Naive thymus-derived CD4-positive, alpha-beta T cell (primary cell): ENCODE measurements around the gene DNASE2. TPM values are rescaled to one million over a fixed set of nuclear protein-coding genes. Genes with fewer than 3 reads are reported as not detected.
"Not testable (repeated sequence)": the region's sequence is repeated elsewhere in the genome, so short reads cannot be mapped to it uniquely, and the experiment has no call there.

Source experiments
- ATAC-seq: fragments of 150-1000 bp; cut with Tn5 transposase; 2 replicates; pipeline ENCODE4 v1.10.0; 2021; ENCODE audit warnings: mild to moderate bottlenecking, moderate library complexity
- CTCF ChIA-PET: fragments of 350-600 bp; sonication (Branson Sonifier 250); formaldehyde crosslinking; loops from one replicate; lab custom pipeline; 2021; ENCODE audit warnings: antibody characterized with exemption; lab: Charles Lee
- POLR2A ChIA-PET: fragments of 350-600 bp; sonication (Branson Sonifier 250); formaldehyde crosslinking; loops from one replicate; lab custom pipeline; 2021; ENCODE audit warnings: antibody characterized with exemption, inconsistent platforms; lab: Charles Lee
- DNase-seq, 9 donors: peaks; one replicate each; pipeline versions ENCODE4 v3.0.0 to v3.0.0-alpha.2; 2020 to 2022; ENCODE audit warnings: mixed read lengths in 1 of 9
- H3K27ac ChIP-seq: one replicate; pipeline ENCODE4 v1.7.0; 2013; ENCODE audit warnings: mild to moderate bottlenecking, low read depth, low read length, moderate library complexity
- H3K27me3 ChIP-seq, 2 donors: one replicate each; pipeline ENCODE4 v1.7.0; 2013; ENCODE audit warnings: low read length in 2 of 2, mild to moderate bottlenecking in 2 of 2, moderate library complexity in 2 of 2; ENCODE audit not compliant: control insufficient read depth in 2 of 2, insufficient read depth in 2 of 2
- H3K36me3 ChIP-seq, 3 experiments: 1 replicate in 2 of 3; 2 replicates in 1 of 3; pipeline ENCODE4 v1.7.0; 2013; ENCODE audit warnings: low read length in 3 of 3, mild to moderate bottlenecking in 3 of 3, moderate library complexity in 1 of 3; ENCODE audit not compliant: insufficient read depth in 3 of 3, control insufficient read depth in 2 of 3
- H3K4me1 ChIP-seq, 2 donors: one replicate each; pipeline ENCODE4 v1.7.0; 2013; ENCODE audit warnings: low read length in 2 of 2, mild to moderate bottlenecking in 2 of 2, moderate library complexity in 1 of 2; ENCODE audit not compliant: control insufficient read depth in 2 of 2, insufficient read depth in 2 of 2
- H3K4me3 ChIP-seq: 2 replicates; pipeline ENCODE4 v1.7.0; 2013; ENCODE audit warnings: mild to moderate bottlenecking, low read length
- H3K9me3 ChIP-seq, 3 experiments: 1 replicate in 2 of 3; 2 replicates in 1 of 3; pipeline ENCODE4 v1.7.0; 2013; ENCODE audit warnings: low read length in 3 of 3; ENCODE audit not compliant: control insufficient read depth in 2 of 3
- H3K27ac Mint-ChIP-seq, 9 donors: one replicate each; pipeline ENCODE4 v1.8.0; 2020 to 2022; ENCODE audit warnings: mixed read lengths in 9 of 9, mild to moderate bottlenecking in 8 of 9, moderate library complexity in 5 of 9, inconsistent platforms in 2 of 9
- H3K27me3 Mint-ChIP-seq, 5 donors: one replicate each; pipeline ENCODE4 v1.8.0; 2021 to 2022; ENCODE audit warnings: mixed read lengths in 5 of 5, mild to moderate bottlenecking in 1 of 5
- H3K36me3 Mint-ChIP-seq, 5 donors: one replicate each; pipeline ENCODE4 v1.8.0; 2020 to 2022; ENCODE audit warnings: mixed read lengths in 5 of 5, mild to moderate bottlenecking in 3 of 5, inconsistent platforms in 1 of 5
- H3K4me1 Mint-ChIP-seq, 7 donors: one replicate each; pipeline ENCODE4 v1.8.0; 2020 to 2022; ENCODE audit warnings: mixed read lengths in 7 of 7, mild to moderate bottlenecking in 3 of 7, inconsistent platforms in 1 of 7
- H3K4me3 Mint-ChIP-seq, 10 donors: one replicate each; pipeline ENCODE4 v1.8.0; 2020 to 2022; ENCODE audit warnings: mild to moderate bottlenecking in 10 of 10, mixed read lengths in 10 of 10, moderate library complexity in 6 of 10, inconsistent platforms in 2 of 10
- H3K9me3 Mint-ChIP-seq, 11 donors: one replicate each; pipeline ENCODE4 v1.8.0; 2020 to 2022; ENCODE audit warnings: mixed read lengths in 11 of 11, mild to moderate bottlenecking in 4 of 11, inconsistent platforms in 1 of 11, moderate library complexity in 1 of 11
- intact Hi-C, 2 donors: fragments of 100-400 bp; cut with micrococcal nuclease; formaldehyde crosslinking; loops; one replicate each; pipeline ENCODE4 v1.15.1; 2023
- polyA plus RNA-seq, 2 donors: library from polyadenylated mRNA; unstranded; fragments of 300-500 nt; fragmentation: Illumina TruSeq; gene quantifications; one replicate each; pipeline ENCODE4 v1.2.3, GENCODE V29; 2021
- total RNA-seq, 6 experiments: library from RNA in 5 of 6; stranded (reverse) in 5 of 6; gene quantifications; 1 replicate in 5 of 6; 2 replicates in 1 of 6; pipeline ENCODE4 v1.2.3 and lab custom pipeline; 2021 to 2026

Gene DNASE2
- total and polyA plus RNA-seq, 7 experiments from 2014 or later = 14.2 to 52.9 (median 28.4) TPM

DNA sequence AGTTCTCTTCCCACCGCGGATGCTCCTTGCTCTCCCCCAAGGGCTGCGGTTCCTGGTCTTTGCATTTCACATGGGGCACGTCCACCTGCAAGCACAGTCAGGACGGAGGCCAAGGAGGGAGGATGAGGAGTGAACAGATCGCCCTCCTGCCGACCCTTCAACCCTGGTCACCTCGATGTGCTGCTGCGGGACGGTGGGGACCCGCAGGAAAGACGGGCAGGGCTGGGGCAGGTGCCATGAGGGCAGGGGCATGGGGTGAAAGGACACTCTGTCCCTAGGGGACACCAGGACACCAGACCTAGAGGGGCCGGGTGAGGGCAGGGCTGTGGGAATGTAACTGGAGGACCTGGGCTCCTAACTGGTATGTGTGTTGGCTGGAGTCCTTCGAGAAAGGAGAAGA lies 37.0 kb upstream of the DNASE2 start:
- no peak for DNase-seq
- no peaks in the 10 kb centered on the region for H3K27me3 ChIP-seq
- H3K27ac ChIP-seq = no peak overlapping the region
- CTCF ChIA-PET = no interaction called here
- H3K36me3 ChIP-seq = peaks cover 0 to 13% (median 9%) of the 10 kb centered on the region in 3 experiments
- H3K27ac Mint-ChIP-seq = peak overlapping the region in 6 of 9 donors; percentile 48 to 96 (median 91)
- H3K9me3 ChIP-seq = no peaks in the 10 kb centered on the region
- peak overlapping the region in 9 of 10 donors; percentile 23 to 87 (median 76) for H3K4me3 Mint-ChIP-seq
- peaks cover 9 to 51% (median 34%) of the 10 kb centered on the region in 7 donors for H3K4me1 Mint-ChIP-seq
- POLR2A ChIA-PET = interaction anchor here (0.6 to 5.1 kb wide), 2 partner anchors 20 to 118 kb away, joined by 4 to 34 read pairs; partner anchors contain the start of gene CALR
- peaks cover 4 to 17% (median 6%) of the 10 kb centered on the region in 5 donors for H3K36me3 Mint-ChIP-seq
- peaks cover 0 to 3% (median 0%) of the 10 kb centered on the region in 11 donors for H3K9me3 Mint-ChIP-seq
- intact Hi-C loops = loop anchor here (2.0 to 5.0 kb wide), 3 partner anchors 15 to 39 kb away; partner anchors contain the start of genes GADD45GIP1 (in 2 of the 2), DNASE2 (in 1 of the 2) and FARSA (in 1 of the 2)
- no peaks in the 10 kb centered on the region for H3K27me3 Mint-ChIP-seq
- ATAC-seq = no peak
- peaks cover 12 to 27% of the 10 kb centered on the region in 2 donors for H3K4me1 ChIP-seq
- H3K4me3 ChIP-seq = no peak overlapping the region

DNA sequence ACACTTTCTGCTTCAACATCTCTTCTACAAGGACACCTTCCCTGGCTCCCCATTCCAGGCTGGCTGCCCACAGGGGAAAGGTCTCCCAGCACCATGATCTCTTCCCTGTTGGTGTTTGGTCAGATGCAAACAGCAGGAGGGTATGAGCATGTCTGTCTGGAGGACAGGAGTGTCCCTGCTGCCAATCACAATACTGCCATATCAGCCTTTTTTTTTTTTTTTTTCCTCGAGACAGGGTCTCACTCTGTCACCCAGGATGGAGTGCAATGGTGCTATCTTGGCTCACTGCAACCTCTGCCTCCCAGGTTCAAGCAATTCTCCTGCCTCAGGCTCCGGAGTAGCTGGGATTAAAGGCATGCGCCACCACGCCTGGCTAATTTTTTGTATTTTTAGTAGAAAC lies 34.6 kb upstream of the DNASE2 start:
- H3K9me3 Mint-ChIP-seq, H3K9me3 ChIP-seq, H3K36me3 Mint-ChIP-seq, ATAC-seq, H3K27ac ChIP-seq, H3K36me3 ChIP-seq, H3K4me3 ChIP-seq, H3K27me3 ChIP-seq, H3K27me3 Mint-ChIP-seq, DNase-seq: not testable (repeated sequence)
- peaks cover 12 to 31% of the 10 kb centered on the region in 2 donors for H3K4me1 ChIP-seq
- POLR2A ChIA-PET = interaction anchor here (0.6 to 3.7 kb wide), 5 partner anchors 13 to 27 kb away, joined by 3 to 46 read pairs (median 23); partner anchors contain the start of genes FARSA and GCDH
- peak overlapping the region in 7 of 9 donors; percentile 15 to 82 (median 43) for H3K27ac Mint-ChIP-seq
- H3K4me1 Mint-ChIP-seq = peaks cover 11 to 48% (median 37%) of the 10 kb centered on the region in 7 donors
- peak overlapping the region in 2 of 10 donors; percentile 21 to 52 for H3K4me3 Mint-ChIP-seq
- intact Hi-C loops = loop anchor here in 1 of 2 donors (5.0 kb wide), 1 partner anchor 34 kb away; the partner anchor contains the start of gene DNASE2
- CTCF ChIA-PET = interaction anchor here (1.2 kb wide), 1 partner anchor 26 kb away, joined by 3 read pairs; no protein-coding TSS in a partner anchor

DNA sequence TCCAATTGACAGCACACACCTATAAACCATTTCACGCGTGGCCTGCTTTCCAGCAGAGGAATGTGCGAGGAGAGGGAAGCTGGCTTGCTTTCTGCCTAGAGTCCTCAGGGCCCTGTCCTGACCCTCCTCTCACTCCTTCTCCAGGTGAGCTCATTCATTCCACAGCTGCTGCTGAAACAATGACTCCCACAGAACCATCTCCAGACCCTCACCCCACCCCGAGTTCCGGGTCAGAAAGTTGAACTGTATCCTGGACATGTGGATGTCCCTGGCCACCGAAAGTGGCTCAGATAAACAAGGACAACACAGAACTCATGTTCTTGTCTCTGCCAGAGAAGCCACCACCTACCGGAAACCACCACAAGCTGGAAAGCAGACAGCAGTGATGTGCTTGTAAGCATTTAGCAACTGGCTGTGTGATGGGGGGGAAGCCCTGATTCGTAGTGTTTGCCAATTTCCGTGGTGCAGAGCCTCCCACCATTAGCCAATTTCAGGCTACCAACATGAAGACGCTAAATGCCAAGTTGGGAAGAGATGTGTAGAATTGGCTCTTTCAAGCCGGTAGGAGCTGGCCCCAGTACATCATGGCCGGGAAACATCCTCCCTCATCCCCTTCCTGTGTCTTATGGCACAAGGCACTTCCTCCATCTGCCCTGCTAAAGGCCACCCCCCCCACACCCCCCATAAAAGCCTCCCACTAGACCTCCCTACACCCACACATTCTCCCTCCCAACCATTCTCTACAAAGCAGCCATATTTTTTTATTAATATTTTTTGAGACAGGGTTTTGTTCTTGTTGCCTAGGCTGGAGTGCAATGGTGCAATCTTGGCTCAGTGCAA lies 32.8 kb upstream of the DNASE2 start:
- Histone ChIP-seq H3K27me3 (no peaks in the 10 kb centered on the region), H3K36me3 (no peaks in the 10 kb centered on the region), H3K4me1 (peaks cover 12 to 31% of the 10 kb centered on the region in 2 donors), H3K9me3 (no peaks in the 10 kb centered on the region), H3K27ac (peak overlapping the region; percentile 54), H3K4me3 (peak overlapping the region; percentile 15)
- peak; percentile 90 for ATAC-seq
- peaks cover 0 to 1% (median 0%) of the 10 kb centered on the region in 11 donors for H3K9me3 Mint-ChIP-seq
- peaks cover 0 to 2% (median 0%) of the 10 kb centered on the region in 5 donors for H3K36me3 Mint-ChIP-seq
- intact Hi-C loops = loop anchor here in 1 of 2 donors (1.0 kb wide), 1 partner anchor 23 kb away; the partner anchor contains the start of gene GCDH
- H3K27ac Mint-ChIP-seq = peak overlapping the region; percentile 81 to 99 (median 97)
- CTCF ChIA-PET = interaction anchor here (0.7 to 2.1 kb wide), 6 partner anchors 19 to 51 kb away, joined by 3 to 8 read pairs (median 4); partner anchors contain the start of genes FARSA, GCDH and KLF1
- POLR2A ChIA-PET = interaction anchor here (0.6 to 3.7 kb wide), 18 partner anchors 9 to 1090 kb away, joined by 3 to 46 read pairs (median 6); partner anchors contain the start of genes CALR, FARSA and GCDH
- H3K27me3 Mint-ChIP-seq = no peaks in the 10 kb centered on the region
- peak overlapping the region; percentile 67 to 88 (median 79) for H3K4me3 Mint-ChIP-seq
- H3K4me1 Mint-ChIP-seq = peaks cover 11 to 37% (median 28%) of the 10 kb centered on the region in 7 donors
- peak; percentile 18 to 78 (median 67) for DNase-seq

DNA sequence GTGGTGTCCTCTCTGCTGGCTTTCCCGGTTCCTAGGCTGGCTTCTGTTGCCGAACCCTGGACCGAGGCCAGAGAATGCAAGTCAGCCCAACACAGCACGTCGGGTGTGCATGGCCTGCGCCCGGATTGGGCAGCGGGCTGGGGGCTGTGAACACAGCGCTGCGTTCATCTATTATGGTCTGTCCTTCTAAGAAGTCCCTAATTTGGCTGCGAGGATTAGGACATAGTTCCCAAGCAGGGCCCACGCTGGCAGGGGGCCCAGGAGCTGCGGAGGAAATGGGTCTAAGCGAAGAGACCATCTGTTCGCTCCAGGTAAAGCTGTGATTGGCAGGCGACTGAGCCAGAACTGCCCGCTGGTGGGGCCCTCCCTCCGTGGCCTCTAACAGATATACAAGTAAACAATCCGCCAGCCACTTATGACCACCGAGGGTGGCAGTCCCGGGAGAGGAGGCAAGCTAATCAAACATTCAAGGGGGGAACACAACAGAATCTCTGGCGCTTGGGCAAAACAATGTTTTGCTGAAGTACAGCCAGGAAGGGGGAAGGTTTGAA lies 31.8 kb upstream of the DNASE2 start:
- peaks cover 11 to 32% (median 25%) of the 10 kb centered on the region in 7 donors for H3K4me1 Mint-ChIP-seq
- no peaks in the 10 kb centered on the region for H3K9me3 Mint-ChIP-seq
- ATAC-seq (no peak), DNase-seq (no peak)
- peak overlapping the region; percentile 81 to 99 (median 97) for H3K27ac Mint-ChIP-seq
- CTCF ChIA-PET = interaction anchor here (0.7 to 2.1 kb wide), 6 partner anchors 20 to 52 kb away, joined by 3 to 8 read pairs (median 4); partner anchors contain the start of genes FARSA, GCDH and KLF1
- no peaks in the 10 kb centered on the region for H3K27me3 Mint-ChIP-seq
- intact Hi-C loops = no loop called here
- POLR2A ChIA-PET = interaction anchor here (0.6 to 3.7 kb wide), 15 partner anchors 11 to 299 kb away, joined by 3 to 46 read pairs (median 5); partner anchors contain the start of genes CALR, FARSA and GCDH
- Histone ChIP-seq H3K4me1 (peaks cover 12 to 23% of the 10 kb centered on the region in 2 donors), H3K27me3 (no peaks in the 10 kb centered on the region), H3K36me3 (no peaks in the 10 kb centered on the region), H3K27ac (peak overlapping the region; percentile 54), H3K9me3 (no peaks in the 10 kb centered on the region), H3K4me3 (no peak overlapping the region)
- peak overlapping the region in 6 of 10 donors; percentile 23 to 88 (median 52) for H3K4me3 Mint-ChIP-seq
- peaks cover 0 to 2% (median 0%) of the 10 kb centered on the region in 5 donors for H3K36me3 Mint-ChIP-seq

DNA sequence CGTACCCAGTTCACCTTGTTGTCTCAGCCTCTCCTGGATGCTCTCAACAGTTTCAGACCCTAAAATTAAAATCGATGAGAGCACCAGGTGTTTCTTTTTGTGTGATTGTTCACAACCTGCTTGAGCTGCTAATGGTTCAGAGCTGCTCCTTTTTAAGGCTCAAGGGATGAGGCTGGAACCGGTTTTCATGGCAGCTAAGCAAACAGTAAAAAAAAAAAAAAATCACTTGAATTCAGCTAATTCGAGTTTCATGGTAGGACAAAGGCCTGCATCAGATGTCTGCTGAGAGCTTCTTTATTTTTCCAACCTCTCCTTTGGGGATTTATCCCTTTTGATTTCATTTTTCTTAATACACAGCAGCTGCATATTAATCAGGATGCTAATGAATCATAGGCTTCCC lies 31.3 kb upstream of the DNASE2 start:
- Histone ChIP-seq H3K36me3 (no peaks in the 10 kb centered on the region), H3K4me3 (no peak overlapping the region), H3K9me3 (no peaks in the 10 kb centered on the region), H3K4me1 (peaks cover 12 to 23% of the 10 kb centered on the region in 2 donors), H3K27ac (no peak overlapping the region), H3K27me3 (no peaks in the 10 kb centered on the region)
- ATAC-seq (no peak), DNase-seq (no peak)
- Mint-ChIP-seq H3K4me1 (peaks cover 11 to 32% (median 25%) of the 10 kb centered on the region in 7 donors), H3K9me3 (no peaks in the 10 kb centered on the region), H3K27me3 (no peaks in the 10 kb centered on the region), H3K4me3 (no peak overlapping the region), H3K36me3 (peaks cover 0 to 2% (median 0%) of the 10 kb centered on the region in 5 donors), H3K27ac (peak overlapping the region in 5 of 9 donors; percentile 81 to 99 (median 97))
- ChIA-PET POLR2A (interaction anchor here (0.6 to 3.7 kb wide), 8 partner anchors 10 to 299 kb away, joined by 3 to 46 read pairs (median 9); partner anchors contain the start of genes CALR, FARSA and GCDH), CTCF (interaction anchor here (1.6 kb wide), 1 partner anchor 53 kb away, joined by 8 read pairs; no protein-coding TSS in a partner anchor)
- intact Hi-C loops = no loop called here
